Muscle of back (tissue), 11 donors: ENCODE results near the gene ELP4. TPM values are rescaled to one million over a fixed set of nuclear protein-coding genes. Genes with fewer than 3 reads are reported as not detected.

Experiments
- DNase-seq, 3 donors: peaks; one replicate each; pipeline versions ENCODE4 v3.0.0 to v3.0.0-alpha.2; 2013
- polyA plus RNA-seq, 10 donors: library from polyadenylated mRNA; unstranded; fragments of 120-200 nt; gene quantifications; one replicate each; pipeline ENCODE4 v1.2.1, GENCODE V29; 2013; ENCODE audit not compliant: insufficient read length in 10 of 10

ELP4 gene
- polyA plus RNA-seq, 10 donors: 13.0 to 18.7 (median 16.6) TPM

DNA sequence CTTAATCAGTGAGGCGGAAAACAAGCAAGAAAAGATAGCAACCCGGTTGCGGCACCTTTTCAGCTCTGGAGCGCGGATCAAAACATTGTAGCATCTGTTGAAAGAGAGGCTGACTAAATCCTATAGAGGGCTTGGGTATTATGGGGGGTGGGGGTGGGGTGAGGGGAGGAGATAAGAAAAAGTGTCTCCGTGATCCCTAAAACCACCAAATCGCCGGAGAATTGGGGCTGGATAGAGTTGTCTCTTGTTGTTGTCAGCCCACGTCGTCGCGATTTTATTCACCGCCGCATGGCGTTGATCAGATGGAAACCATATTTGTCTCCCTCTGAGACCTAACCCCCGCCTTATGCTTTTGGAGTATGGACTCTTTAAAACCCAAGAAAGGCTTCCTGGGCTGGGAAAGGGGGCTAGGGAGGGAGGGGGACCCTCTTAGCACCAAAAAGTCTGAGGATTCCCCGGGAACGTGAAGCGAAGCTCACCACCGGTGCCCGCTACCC, 288.5 kb downstream of the ELP4 start:
- no peak for DNase-seq

DNA sequence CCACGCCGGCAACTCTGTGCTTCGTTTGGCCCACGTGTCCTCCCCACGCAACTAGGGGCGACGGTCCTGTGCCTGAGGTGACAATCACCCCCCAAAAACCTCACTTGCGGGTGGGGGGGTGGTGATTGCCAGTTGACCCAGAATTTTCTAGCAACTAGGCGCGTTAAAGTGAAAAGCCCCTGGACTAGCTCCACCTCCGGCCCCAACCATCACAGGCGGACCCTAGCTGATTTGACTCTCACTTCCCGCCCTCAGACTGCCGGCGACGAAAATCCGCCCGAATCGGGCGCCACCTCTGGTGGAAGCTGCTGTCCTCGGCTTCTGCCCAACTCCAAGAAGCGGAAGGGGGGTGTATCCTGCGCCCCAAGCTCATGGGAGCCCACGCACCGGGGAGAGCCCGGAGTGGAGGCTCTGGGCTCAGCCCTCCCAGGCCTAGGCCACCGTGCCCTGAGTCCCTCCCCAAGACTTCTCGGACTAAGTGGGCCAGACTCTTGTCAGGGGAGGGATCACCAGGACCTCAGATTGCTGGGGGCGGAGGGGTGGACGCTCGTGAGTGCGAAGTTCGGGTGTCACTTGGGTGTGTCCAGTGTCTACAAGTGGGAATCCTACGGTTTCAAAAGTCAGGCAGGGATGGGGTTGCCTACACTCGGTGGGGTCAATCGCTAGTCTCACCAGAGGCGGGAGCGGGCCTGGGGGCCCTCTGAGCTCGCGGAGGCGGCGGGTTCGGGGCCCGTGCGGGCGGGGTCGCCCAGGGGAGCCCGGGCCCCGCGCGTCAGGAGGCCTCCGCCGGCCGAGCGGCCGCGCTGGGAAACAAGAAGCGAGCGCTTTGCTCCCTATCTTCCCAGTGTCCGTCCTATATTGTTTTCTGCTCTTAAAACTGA, 289.2 kb downstream of the ELP4 start:
- peak in 1 of 3 donors; percentile 63 for DNase-seq

DNA sequence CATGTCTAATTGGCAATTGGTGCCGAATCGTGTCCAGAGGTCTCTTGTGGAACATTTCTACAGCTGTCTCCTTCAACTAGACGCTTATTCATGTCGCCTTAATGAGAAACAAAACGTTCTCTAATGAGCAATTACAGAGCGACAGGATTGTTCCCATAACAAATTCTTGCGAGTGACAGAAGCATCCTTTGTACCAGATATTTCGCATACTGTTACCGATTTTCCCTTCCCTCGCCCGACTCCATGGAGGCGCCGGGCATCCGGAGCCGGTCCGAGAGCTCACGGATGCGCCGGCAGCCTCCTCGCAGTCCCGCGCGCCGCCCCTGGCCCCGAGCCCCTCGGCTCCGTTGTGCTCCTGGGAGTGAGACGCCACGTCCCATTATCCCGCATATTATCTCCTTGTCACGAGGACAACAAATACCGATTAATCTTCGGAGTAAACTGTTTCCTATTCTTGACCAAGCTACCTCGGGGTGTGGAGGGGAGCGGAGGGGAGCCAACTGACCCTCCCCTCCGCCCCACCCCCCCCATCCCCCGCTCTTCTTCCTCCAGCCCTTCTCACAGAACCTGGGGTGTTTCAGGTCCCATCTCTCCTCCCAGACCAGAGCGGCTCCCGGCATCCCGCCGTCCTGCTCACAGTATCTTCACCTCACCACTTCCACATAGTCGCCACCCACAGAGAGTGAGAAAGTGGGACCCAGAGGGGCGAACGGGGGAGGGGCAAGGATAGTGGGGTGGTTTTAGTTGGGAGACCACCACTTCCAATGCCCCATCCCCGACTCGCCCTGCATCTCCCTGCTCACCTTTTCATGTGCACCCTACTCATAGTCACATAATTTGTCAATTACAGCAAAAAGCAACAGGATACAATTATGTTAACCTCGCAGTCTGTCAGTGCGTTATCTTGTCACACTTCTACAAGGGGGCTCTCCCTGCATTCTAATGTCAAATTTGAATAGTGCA, 290.1 kb downstream of the ELP4 start:
- DNase-seq: peak in 1 of 3 donors; percentile 58

DNA sequence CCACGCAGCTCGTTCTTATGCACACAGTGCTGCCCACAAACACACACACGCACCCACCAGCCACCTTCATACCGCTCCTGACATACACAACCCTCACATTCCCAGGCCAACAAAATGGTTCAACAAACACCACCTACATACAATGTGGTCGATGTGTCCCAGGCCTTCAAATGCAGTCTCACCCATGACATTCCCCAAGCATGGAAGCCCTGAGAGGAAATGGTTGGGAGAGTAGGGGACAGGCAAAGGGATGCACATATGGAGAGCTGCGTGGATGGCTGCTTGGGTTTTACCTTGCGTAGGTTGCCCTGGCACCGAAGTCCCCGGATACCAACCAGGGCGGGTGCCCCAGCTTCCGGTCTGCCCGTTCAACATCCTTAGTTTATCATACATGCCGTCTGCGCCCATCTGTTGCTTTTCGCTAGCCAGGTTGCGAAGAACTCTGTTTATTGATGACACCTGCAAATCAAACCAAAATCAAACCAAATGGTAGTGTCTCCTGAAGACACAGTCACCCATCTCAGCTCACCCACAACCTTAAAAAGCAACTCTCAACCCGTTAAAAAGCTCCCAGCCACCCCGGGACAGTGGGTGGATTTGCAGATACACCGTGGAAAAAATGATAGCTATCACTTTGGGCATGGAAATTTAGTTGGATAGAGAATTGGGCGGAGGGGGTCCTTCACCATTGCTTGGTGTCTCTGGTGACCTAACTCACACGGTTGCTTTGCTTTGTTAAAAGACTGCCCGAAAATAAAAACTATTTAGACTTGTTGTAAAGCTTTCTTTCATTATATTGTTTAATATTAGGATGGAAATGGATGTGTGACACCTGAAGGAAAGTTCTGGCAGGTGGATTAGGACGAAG, 291.1 kb downstream of the ELP4 start:
- peak in 1 of 3 donors; percentile 17 for DNase-seq

DNA sequence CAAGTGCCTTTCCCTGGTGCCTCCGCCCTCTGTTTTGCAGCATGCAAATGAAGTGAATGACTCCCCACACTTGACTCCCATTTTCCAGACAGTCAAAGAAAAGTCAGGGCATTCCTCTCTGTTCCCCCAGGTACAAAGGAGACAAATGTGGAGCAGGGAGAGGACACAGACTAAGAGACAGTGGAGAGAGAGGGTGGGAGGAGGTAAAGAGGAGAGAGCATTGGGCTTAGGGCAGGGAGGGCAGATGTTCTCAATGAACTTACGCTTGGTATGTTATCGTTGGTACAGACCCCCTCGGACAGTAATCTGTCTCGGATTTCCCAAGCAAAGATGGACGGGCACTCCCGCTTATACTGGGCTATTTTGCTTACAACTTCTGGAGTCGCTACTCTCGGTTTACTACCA, 291.7 kb downstream of the ELP4 start:
- peak in 1 of 3 donors; percentile 36 for DNase-seq

DNA sequence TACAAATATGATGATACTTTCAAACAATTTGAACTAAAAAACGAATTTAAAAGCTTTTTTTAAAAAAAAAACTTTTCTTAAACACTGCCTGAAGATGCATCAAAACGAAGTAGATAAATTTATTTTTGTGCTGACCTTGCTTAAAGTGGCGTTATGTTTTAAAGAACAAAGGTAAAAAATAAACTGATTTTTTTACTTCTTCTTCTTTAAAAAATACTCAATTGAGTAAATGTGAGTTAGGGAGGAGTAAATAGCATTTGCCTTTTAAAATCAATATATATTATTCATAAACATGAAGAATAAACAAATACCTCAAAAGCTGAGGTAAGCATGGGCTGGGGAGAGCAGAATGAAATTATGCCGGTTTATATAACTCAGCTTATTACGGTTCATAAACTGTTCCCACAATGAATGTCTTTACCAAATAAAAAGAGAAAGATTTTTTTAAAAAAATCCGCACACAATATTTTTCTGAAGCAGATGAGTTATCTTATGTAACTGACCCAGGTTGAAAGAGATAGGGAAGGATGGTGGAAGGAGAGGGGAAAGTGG, 292.5 kb downstream of the ELP4 start:
- peak in 1 of 3 donors; percentile 11 for DNase-seq

DNA sequence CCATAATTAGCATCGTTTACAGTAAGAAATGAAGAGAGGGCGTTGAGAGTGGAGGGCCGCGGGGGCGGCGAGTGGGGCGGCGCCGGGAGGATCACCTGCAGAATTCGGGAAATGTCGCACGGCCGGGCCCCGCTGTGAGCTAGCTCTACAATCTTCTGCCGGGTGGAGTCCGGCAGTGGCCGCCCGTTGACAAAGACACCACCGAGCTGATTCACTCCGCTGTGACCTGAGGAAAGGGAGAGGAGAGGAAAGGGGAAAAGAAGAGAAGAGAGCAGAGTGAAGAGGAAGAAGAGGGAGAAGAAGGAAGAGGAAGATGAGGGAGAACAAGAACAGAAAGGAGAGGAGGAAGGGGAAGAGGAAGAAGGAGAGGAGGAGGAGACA, 293.0 kb downstream of the ELP4 start:
- DNase-seq: peak in 1 of 3 donors; percentile 16

DNA sequence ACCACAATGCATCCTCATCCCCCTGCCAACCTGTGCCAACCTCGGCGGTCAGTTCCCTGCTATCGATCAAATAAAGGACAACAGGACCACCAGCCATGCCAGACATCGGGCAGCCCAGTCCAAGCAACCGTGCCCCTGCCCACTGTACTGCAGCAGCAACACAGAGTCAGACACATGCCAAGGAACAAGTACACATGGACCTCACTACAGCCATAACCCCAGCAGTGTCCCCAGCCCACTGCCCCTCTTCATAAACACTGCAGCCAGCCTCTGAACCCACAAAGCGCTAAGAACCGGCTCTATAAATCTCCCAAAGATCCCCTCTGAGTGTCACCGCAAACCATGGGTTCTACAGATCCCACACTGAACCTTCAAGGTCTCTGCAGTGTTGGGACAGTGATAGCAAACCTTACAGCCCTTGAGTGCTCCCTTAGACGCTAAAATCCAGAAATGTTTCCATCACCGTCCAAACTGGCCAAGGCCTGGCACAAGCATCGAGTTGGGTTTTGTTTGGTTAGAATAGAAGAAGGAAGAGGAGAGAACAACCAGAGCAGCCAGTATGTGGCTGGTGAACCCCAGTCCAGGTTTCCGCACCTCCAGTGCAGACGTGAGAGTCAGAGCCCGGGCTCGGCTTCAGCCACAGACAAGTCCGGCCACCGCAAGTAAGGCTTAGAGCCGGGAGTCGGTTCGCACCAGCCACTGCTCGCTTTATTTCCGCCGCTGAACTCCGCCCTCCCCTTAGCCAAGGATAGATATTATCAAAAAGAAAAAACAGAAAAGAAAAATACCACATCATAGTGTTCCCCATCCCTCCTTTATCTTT, 293.6 kb downstream of the ELP4 start:
- DNase-seq: peak in 1 of 3 donors; percentile 33

DNA sequence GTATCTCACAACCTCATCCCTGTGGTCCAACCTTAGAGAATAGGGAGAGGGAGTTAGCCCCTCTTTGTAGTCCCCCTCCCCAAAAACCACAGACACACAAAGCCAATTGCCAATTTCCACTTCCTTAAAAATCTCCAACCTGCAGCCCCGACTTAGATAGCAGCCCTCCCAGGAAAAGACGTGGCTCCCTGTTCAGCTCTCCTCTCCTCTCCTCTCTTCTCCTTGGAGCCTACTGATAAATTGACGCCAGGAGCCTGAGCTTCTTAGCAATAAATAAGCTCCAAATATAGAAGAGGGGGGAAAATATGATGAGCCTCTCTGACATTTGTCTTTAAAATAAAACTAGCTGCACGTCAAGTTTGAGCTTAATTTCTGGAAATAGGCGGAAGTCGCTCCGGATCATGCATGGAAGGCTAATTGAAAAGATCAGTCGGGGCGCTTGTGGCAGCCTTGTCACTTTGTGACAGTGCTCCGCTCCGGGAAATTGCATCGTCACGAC, 294.3 kb downstream of the ELP4 start:
- DNase-seq: peak in 1 of 3 donors; percentile 31

DNA sequence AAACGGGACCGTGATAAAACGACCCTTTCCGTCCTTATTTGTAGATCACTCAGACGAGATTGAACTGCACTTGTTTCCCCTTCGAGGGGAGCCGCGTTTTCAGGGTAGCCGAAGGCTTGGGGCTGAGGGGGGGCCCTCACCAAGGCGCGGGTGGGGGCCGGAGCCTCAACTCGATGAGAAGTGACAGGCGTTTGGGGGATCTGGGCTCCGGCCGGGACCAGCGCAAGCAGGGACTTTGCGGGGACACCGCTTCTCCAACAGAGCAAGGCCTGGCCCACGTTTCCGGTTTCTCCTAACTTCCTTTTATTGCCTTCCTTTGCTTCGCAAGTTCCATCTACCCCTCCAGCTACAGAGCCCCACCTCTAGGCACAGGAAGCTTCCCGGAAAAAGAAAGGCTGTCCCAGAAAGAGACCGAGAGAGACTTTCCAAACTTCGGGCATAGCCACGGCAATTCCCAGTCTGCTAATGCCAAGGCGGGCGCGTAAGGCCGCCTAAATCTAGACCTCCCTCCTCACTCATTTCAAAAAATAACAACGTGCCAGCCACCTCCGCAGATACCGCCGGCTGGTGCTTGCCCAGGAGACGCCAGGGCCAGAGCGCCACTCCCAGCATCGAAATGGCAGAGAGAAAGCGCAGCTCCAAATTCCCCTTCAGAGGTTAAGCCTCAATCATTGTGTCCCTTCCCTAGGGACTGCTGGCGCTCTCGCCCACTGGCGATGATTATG, 294.9 kb downstream of the ELP4 start:
- DNase-seq: peak in 1 of 3 donors; percentile 34

DNA sequence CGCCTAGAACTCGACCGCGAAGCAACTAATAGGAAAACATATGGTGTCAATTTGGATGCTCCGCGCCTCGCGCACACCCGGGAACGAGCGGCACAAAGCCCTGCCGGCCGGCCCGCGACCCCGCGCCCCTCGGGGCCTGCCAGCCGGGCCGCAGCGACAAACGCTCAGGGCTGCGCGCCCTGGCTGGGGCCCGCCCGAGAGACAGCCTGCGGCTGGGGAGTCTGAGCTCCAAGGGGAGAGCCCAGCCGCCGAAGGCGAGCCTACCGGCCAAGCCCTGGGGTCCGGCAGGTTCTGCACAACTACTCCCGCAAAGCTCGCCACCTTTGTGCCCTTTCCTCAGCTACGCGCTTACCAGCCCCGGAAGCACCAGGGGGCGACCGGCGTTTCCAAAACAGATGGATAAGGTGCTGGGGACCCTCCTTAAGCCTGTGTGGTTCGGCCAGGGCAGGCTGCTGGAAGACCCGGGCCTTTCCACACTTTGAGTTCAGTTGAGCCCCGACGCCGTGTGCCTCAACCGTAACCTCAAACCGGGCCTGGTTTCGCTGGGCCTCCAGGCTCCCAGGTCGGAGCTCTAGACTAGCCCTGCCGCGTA, 295.6 kb downstream of the ELP4 start:
- DNase-seq: peak in 1 of 3 donors; percentile 44

DNA sequence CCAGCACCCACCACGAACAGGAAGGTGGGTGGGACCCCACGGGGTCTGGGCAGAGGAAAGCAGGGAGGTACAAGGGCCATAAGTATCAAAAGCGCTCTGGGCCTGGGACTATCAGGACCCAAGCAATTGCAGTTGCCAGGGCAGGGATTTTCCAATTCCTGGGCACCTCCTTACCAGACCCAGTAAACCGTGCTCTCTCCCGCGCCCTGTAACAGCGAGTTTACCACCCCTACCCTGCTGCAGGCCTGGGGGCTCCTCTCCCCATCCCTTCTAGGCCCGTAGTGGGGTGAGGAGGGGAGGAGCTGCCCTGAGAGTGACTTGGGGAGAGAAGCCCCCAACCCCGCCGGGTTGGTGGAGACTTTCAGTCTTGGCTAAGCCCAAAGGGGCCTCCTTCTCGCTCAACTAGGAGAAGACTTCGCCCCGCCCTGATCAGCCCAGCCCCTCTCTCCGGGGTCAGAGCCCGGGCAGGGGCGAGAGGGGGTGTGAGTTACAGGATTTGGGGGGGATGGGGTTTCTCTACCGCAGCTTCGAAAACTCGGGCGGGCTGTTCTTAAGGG, 296.1 kb downstream of the ELP4 start:
- DNase-seq: peak in 1 of 3 donors; percentile 26

DNA sequence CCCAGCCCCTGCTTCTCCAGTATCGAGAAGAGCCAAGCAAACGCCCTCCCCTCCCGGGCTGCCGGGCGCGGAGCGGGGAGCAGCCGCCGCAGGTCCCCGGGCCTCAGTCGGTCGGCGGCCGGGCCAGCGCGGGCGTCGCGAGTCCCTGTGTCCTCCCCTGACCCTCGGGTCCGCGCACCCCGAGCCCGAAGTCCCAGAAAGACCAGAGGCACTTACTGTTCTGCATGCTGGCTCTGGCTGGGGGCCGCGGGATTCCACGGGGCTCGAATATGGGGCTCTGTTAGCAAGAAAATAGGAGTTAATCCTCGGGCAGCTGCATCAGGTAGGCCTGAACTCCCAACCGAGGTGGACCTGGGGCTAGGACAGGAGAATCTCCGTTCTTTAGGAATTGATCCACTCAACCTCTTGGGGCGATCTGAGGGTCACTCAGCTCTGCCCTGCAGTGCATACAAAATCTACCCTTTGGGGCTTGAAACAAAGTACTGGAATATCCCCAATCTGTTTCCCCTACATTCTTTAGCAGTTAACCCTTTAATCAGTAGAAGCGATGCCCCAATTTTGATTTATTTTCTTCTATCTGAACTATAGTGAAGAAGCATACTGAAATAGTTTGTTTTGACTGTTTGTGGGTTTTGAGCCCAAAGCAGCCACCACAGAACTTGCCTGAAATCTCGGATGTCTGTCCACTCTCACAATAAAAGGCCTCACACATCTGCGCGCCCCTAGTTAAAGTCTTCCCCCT, 296.8 kb downstream of the ELP4 start:
- DNase-seq: peak in 1 of 3 donors; percentile 14

DNA sequence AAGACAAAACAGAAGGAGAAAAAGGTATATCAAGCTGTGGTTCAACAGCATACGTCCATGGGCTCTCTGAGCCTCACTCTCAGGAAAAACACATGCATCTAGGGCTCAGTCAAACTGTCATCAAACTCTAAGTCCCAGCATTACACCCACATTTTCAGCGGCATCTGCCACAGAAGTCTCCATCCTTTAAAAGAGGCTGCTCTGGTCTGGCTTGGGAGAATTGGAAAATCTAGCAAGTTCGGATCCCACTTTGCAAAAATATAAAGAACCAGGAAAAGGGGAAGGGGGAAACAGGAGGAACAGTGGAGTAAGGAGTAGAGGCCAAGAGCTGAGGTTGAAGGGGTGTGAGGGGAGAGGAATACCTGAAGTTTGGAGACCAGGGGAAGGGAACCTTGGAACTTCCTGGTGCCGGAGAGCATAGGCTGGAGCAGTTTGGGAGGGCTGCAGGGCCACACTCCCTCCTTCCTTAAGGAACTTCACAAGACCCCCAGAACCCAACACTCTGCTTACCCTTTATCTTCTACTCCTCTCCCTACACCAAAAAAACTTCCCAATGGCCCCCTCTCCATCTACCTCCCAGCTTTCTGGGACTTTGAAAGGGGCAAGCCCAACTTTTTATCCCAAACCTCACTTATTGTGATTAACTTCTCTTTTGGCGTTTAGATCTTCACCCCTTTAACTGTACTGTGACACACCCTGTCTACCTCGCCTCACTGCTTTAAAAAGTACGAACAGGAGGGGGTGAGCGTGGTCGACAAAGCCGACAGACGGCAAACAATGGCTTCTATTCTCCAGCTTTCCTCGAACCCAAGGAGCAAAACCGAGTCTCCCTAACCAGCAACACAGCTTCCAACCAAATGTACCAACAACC, 297.6 kb downstream of the ELP4 start:
- peak in 1 of 3 donors; percentile 10 for DNase-seq

DNA sequence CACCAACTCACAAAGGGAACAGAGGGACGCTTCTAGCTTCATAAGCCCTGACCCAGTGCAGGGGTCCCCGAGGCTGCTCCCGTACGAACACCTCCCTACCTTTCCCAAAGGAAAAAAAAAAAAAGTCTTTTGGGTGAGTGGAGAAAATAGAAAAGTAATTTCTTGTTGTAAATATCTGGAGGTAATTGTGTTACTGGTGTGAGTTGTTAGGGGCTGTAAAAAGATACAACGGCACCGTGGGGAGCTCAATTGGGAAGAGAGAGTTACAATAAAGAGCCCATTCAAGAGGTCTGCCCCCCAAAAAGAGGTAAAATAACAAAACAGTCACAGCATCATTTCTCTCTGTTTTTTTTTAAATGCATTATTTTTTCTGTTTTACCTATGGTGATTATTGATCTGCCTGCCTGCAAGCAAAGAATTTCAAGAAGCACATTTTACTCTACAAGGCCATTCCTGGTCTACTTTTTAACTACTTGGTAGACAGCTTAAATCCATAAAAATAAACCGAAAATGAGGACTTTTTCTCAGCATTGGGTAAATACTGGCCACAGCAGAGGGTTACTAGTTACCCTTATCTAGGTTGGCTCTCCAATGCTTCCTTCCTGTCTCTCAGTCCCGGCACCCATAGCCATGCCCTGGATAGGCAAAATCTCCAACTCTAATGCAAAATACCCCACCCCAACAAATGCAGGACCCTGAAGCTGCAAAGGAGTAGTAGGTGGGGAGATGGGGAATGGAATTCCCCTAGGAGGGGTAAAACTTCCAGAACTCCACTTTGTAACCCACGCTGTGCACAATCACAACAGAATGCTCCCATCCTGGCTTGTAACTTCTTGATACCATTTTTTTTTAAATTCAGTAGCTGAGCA, 298.5 kb downstream of the ELP4 start:
- no peak for DNase-seq
